ENCODE measurements around the gene INSIG2.

DNA sequence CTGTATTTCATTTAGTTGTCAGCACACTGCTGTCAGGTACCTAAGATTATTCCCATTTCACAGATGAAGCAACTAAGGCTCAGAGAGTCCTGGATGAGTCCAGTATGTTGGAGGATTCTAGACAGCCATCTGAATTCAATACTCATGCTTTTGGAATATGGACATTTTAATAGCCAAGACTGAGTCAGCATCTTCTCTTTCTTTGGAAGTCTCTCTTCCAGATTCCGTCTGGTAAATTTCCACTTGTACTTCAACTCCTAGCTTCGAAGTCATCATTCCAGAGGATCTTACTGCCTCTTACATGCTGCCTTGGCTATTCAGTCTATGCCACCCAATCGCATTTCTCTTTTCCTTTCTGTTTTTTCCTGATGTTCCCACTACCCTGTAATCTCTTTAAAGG lies 40.6 kb downstream of the INSIG2 start:
- TF ChIP-seq, protein P1, sequence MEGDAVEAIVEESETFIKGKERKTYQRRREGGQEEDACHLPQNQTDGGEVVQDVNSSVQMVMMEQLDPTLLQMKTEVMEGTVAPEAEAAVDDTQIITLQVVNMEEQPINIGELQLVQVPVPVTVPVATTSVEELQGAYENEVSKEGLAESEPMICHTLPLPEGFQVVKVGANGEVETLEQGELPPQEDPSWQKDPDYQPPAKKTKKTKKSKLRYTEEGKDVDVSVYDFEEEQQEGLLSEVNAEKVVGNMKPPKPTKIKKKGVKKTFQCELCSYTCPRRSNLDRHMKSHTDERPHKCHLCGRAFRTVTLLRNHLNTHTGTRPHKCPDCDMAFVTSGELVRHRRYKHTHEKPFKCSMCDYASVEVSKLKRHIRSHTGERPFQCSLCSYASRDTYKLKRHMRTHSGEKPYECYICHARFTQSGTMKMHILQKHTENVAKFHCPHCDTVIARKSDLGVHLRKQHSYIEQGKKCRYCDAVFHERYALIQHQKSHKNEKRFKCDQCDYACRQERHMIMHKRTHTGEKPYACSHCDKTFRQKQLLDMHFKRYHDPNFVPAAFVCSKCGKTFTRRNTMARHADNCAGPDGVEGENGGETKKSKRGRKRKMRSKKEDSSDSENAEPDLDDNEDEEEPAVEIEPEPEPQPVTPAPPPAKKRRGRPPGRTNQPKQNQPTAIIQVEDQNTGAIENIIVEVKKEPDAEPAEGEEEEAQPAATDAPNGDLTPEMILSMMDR (IDR thresholded peaks at IDR 0.05), result no peak
- TF ChIP-seq MXI1 (IDR thresholded peaks at IDR 0.05; ENCODE audit: low read depth, low read length), result no peak
- TF ChIP-seq TAF1 (IDR thresholded peaks at IDR 0.05; ENCODE audit: borderline replicate concordance, low read depth, low read length), result no peak
- TF ChIP-seq RAD21 (IDR thresholded peaks at IDR 0.05; ENCODE audit: low read length), result no peak
- TF ChIP-seq, protein P2, sequence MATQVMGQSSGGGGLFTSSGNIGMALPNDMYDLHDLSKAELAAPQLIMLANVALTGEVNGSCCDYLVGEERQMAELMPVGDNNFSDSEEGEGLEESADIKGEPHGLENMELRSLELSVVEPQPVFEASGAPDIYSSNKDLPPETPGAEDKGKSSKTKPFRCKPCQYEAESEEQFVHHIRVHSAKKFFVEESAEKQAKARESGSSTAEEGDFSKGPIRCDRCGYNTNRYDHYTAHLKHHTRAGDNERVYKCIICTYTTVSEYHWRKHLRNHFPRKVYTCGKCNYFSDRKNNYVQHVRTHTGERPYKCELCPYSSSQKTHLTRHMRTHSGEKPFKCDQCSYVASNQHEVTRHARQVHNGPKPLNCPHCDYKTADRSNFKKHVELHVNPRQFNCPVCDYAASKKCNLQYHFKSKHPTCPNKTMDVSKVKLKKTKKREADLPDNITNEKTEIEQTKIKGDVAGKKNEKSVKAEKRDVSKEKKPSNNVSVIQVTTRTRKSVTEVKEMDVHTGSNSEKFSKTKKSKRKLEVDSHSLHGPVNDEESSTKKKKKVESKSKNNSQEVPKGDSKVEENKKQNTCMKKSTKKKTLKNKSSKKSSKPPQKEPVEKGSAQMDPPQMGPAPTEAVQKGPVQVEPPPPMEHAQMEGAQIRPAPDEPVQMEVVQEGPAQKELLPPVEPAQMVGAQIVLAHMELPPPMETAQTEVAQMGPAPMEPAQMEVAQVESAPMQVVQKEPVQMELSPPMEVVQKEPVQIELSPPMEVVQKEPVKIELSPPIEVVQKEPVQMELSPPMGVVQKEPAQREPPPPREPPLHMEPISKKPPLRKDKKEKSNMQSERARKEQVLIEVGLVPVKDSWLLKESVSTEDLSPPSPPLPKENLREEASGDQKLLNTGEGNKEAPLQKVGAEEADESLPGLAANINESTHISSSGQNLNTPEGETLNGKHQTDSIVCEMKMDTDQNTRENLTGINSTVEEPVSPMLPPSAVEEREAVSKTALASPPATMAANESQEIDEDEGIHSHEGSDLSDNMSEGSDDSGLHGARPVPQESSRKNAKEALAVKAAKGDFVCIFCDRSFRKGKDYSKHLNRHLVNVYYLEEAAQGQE (IDR thresholded peaks at IDR 0.05; ENCODE audit: low read depth, low read length), result no peak
- no peak for TF ChIP-seq GABPA (IDR thresholded peaks at IDR 0.05; ENCODE audit: low read depth)
- no peak for TF ChIP-seq YY1 (IDR thresholded peaks at IDR 0.05; ENCODE audit: low read depth)
- no peak for TF ChIP-seq CHD2 (IDR thresholded peaks at IDR 0.05; ENCODE audit: low read length, partially characterized antibody)
- TF ChIP-seq POLR2AphosphoS5 (IDR thresholded peaks at IDR 0.05; ENCODE audit: low read depth, low read length), result no peak
- TF ChIP-seq, protein P3, sequence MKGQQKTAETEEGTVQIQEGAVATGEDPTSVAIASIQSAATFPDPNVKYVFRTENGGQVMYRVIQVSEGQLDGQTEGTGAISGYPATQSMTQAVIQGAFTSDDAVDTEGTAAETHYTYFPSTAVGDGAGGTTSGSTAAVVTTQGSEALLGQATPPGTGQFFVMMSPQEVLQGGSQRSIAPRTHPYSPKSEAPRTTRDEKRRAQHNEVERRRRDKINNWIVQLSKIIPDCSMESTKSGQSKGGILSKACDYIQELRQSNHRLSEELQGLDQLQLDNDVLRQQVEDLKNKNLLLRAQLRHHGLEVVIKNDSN (IDR thresholded peaks at IDR 0.05; ENCODE audit: borderline replicate concordance, low read depth), result no peak
- TF ChIP-seq, protein P4, sequence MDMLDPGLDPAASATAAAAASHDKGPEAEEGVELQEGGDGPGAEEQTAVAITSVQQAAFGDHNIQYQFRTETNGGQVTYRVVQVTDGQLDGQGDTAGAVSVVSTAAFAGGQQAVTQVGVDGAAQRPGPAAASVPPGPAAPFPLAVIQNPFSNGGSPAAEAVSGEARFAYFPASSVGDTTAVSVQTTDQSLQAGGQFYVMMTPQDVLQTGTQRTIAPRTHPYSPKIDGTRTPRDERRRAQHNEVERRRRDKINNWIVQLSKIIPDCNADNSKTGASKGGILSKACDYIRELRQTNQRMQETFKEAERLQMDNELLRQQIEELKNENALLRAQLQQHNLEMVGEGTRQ (IDR thresholded peaks at IDR 0.05; ENCODE audit: borderline replicate concordance, low read depth, low read length), result no peak
- TF ChIP-seq SMC3 (IDR thresholded peaks at IDR 0.05; ENCODE audit: low read depth, low read length), result no peak
